ENCODE data around the gene APOH. TPM values are rescaled to one million over a fixed set of nuclear protein-coding genes. Genes with fewer than 3 reads are reported as not detected.
A peak's percentile ranks its signal among the peaks of the same experiment; 100 is the strongest.

APOH gene
- total and polyA plus RNA-seq, 9 of the 15 experiments (the other 6 are each of a cell fraction or from before 2014, with no cell fraction given): 1.1 TPM; not detected in 8

GRCh38 chr17:66191593-66192377 is 37.4 kb downstream of the APOH start, which contains the start of gene CEP112 (continued):
- peak in 1 of 2 experiments; percentile 87; a peak in 2 of 4 replicates for TF ChIP-seq CSDE1 (IDR thresholded peaks at IDR 0.05)
- 0 out of 2 replicates have a peak, but pooled peaks have one; percentile 24 for TF ChIP-seq POLR2G (IDR thresholded peaks at IDR 0.05; ENCODE audit: low read depth, low read length)
- TF ChIP-seq ETS1 (conservative IDR thresholded peaks at IDR 0.05; ENCODE audit: control insufficient read depth, low read depth, low read length): no peak
- peak; percentile 15; the same call in 1 of the 2 replicates for TF ChIP-seq TFAP4 (CRISPR knock-in tag; IDR thresholded peaks at IDR 0.05; ENCODE audit: borderline replicate concordance)
- TF ChIP-seq L3MBTL2 (IDR thresholded peaks at IDR 0.05): 0 out of 2 replicates have a peak, but pooled peaks have one; percentile 26
- TF ChIP-seq KDM5B (IDR thresholded peaks at IDR 0.05; ENCODE audit: insufficient replicate concordance, low read depth, low read length): no peak
- TF ChIP-seq RBM22 (IDR thresholded peaks at IDR 0.05; ENCODE audit: low read depth, low read length, poor library complexity, severe bottlenecking): peak; percentile 96
- no peak for TF ChIP-seq NCOA2 (IDR thresholded peaks at IDR 0.05; ENCODE audit: partially characterized antibody in 2 of 2)
- peak; percentile 58; the same call in 1 of the 2 replicates for TF ChIP-seq RB1 (IDR thresholded peaks at IDR 0.05; ENCODE audit: low read depth)
- TF ChIP-seq NRF1 (conservative IDR thresholded peaks at IDR 0.05 in 1 of 2, IDR thresholded peaks at IDR 0.05 in 1 of 2): peak; percentile 7 to 30; a peak in 1 of 4 replicates
- no peak for TF ChIP-seq ZNF134 (CRISPR knock-in tag; conservative IDR thresholded peaks at IDR 0.05)
- no peak for TF ChIP-seq POLR2AphosphoS5 (IDR thresholded peaks at IDR 0.05; ENCODE audit: control insufficient read depth, insufficient read depth, low read depth, low read length)
- no peak for TF ChIP-seq MAFF (IDR thresholded peaks at IDR 0.05; ENCODE audit: low read length)
- peak; percentile 56; the same call in 1 of the 2 replicates for TF ChIP-seq MXI1 (IDR thresholded peaks at IDR 0.05; ENCODE audit: low read depth, low read length)
- TF ChIP-seq NFRKB (IDR thresholded peaks at IDR 0.05; ENCODE audit: low read depth): no peak
- TF ChIP-seq RFX1 (IDR thresholded peaks at IDR 0.05): peak; percentile 97
- peak; percentile 58; the same call in 1 of the 2 replicates for TF ChIP-seq MYNN (IDR thresholded peaks at IDR 0.05)
- TF ChIP-seq MYNN (CRISPR knock-in tag; IDR thresholded peaks at IDR 0.05): 0 out of 2 replicates have a peak, but pooled peaks have one; percentile 21
- TF ChIP-seq ZFX (CRISPR knock-in tag; IDR thresholded peaks at IDR 0.05): peak; percentile 28; the same call in 1 of the 2 replicates
- TF ChIP-seq PBX2 (CRISPR knock-in tag; IDR thresholded peaks at IDR 0.05; ENCODE audit: low read depth): no peak
- TF ChIP-seq PBX2 (tag; conservative IDR thresholded peaks at IDR 0.05; ENCODE audit: low read depth): no peak
- TF ChIP-seq, protein P1, sequence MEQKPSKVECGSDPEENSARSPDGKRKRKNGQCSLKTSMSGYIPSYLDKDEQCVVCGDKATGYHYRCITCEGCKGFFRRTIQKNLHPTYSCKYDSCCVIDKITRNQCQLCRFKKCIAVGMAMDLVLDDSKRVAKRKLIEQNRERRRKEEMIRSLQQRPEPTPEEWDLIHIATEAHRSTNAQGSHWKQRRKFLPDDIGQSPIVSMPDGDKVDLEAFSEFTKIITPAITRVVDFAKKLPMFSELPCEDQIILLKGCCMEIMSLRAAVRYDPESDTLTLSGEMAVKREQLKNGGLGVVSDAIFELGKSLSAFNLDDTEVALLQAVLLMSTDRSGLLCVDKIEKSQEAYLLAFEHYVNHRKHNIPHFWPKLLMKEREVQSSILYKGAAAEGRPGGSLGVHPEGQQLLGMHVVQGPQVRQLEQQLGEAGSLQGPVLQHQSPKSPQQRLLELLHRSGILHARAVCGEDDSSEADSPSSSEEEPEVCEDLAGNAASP (IDR thresholded peaks at IDR 0.05): no peak

Measured in K562 (cell line).